HG03025 (cell line): ENCODE measurements around the gene FSD2.
A peak's percentile ranks its signal among the peaks of the same experiment; 100 is the strongest.

Experiments
- ATAC-seq: cut with Tn5 transposase; IDR thresholded peaks from one replicate; pipeline ENCODE4 v1.9.1; 2021; ENCODE audit warnings: mild to moderate bottlenecking, moderate library complexity; ENCODE audit not compliant: unreplicated experiment, low FRiP score

The FSD2 gene

DNA sequence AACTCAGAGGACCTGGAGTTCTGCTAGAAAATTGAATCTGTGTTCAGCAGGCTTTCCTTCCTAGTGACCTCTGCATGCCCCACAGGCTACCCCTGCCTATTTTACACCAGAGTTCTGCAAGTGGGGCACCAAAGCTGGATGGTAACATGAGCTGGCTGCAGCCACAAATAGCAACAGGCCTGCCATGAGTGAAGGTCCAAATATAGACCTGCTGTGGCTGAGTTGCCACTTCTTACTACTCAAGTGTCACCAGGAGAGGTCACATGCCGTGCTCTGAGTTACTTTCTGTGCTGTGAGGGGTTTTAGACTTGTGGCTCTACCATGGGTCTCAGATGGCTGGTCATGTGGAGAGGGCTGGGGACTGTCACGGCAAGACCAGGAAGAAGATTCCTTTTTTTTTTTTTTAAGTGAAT, at the start of gene FSD2:
Gene FSD2, minus strand, starts transcription at position 76 of the 413 bp plus-strand sequence. CDS start 18,679 bp downstream, outside the sequence.
- ATAC-seq: peak; percentile 31

DNA sequence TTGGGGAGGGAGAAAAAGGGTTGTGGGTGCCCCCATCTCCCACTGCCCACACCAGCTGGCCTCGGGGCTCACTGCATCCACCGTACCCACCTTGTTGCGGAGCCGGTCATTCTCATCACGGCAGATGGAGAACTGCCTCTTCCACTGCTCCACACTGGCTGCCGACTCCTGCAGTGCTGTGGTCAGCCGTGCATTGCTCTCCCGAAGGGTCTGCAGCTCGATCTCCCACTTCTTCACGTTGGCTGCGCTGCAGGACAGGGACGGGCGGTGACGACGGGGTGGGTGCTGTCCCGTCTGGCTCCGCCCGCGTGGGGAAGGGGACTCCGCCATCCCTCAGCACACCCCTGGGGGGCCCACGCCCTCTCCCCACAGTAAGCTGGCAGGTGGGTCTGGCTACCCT, 48.7 kb upstream of the FSD2 start:
- ATAC-seq: no peak

DNA sequence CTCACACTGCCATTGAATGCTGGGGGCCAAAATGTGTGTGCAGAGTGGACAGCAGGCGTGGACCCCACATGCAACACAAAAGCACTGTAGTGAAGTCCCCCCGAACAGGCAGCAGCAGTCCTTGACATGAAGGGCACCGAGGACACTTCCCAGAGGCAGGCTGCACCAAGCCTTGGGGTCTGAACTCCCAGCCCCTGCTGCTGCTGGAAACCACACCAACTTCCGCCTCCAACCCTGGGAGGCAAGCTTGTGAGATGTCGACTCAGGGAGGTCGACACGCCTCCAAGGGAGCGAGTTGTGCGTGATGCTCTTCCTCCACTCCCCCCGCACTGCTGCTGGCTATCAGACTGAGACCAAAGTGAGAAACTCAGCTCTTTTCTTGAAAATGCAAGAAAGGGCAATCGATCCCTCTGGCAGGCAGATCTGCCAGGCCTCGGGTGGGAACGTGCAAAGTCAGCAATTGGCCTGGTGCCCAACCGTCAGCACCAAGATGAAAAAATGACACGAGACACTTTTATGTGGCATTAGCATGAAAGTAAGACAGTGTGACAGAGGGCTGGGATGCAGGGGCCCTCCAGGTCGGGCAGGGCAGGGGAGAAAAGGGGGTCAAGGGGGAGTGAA, 47.2 kb upstream of the FSD2 start:
- ATAC-seq: no peak

GRCh38 chr15:82851981-82852511, 46.2 kb upstream of the FSD2 start:
- no peak for ATAC-seq

DNA sequence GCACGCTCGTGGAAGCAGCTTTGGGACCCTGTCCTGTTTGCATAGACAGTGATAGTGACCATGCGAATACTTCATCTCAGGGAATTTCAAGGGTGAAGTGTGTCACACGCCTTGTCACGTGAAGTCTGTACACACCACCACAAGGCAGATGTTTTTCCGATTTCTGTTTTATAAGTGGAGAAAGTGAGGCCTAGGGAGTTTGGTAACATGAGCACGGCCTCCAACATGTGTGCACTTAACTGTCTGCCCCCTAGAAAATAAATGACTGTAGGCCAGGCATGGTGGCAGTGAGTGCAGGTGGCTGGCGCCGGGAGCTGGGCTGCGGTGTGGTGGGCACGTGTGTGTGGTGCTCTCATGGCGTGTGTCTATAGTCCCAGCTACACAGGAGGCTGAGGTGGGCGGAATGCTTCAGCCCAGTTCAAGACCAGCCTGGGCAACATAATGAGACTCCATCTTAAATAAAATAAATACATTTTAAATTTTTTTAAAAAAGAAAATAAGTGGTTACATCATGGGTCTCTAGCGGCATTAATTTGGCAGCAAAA, 45.5 kb upstream of the FSD2 start:
- no peak for ATAC-seq

DNA sequence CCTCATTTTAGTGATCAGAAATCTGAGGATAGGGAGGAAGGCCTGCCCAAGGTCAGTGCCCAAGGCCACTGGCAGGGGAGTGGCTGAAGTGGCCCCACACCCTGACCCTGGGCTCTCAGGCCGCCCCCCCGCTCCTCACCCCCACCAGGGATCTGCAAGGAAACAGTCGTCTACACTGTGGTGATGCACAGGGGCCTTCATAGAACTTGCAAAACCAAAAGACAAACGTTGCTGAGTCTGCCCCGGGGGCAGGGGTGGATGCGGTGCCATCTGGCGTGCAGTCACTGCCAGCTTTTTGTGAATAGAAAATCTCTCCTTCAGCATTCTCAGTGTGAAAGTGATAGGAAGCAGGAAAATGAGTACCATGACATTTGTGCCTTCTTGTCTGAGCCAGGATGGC, 44.9 kb upstream of the FSD2 start:
- no peak for ATAC-seq

DNA sequence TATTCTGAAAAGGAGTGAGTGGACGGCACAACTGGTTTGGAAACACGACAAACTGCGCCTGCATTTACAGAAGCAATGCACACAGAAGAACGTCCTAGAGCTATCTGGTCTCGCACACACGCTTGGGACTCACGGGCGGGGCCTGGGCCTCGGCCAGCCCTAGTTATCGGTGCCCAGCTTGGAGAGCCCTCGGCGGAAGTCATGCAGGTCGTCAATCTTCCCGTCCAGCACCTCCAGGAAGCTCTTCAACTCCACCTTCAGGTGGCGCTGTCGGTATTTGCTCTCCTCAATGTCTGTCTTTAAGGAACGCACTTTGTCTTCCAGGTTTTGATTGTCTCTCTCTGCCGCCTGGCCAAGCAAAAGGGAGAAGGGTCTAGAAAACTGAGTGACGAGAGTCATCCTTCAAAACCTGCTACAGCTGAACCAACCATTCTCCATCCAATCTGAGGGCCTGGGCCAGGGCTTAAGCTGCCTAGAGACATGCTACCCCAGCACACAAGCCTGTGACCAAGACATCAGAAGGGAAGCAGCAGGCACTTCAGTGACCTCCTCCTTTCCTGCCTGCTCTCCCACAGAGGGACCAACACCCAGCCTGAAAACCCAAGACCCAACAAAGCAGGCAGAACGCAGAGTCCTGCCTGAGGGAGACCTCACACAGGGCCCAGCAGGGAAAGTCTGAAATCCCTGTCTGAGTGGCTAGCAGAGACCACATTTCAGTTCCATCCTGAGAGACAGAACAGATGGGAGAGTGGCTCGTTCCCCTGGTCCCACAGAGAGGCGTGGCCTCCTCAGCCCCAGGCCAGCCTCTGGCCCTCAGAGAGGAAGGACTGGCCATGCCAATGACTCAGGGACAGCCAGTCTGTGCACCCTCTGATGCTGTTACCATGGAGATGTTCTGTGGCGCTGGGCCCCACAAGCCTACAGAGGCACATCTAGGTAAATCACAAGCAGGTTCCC, 44.0 kb upstream of the FSD2 start:
- ATAC-seq: no peak

- no peak for ATAC-seq
Measured at GRCh38 chr15:82848241-82848993, 42.5 kb upstream of the FSD2 start.

GRCh38 chr15:82847703-82848102, 41.8 kb upstream of the FSD2 start:
- no peak for ATAC-seq

GRCh38 chr15:82846621-82847020, 40.8 kb upstream of the FSD2 start:
- no peak for ATAC-seq

DNA sequence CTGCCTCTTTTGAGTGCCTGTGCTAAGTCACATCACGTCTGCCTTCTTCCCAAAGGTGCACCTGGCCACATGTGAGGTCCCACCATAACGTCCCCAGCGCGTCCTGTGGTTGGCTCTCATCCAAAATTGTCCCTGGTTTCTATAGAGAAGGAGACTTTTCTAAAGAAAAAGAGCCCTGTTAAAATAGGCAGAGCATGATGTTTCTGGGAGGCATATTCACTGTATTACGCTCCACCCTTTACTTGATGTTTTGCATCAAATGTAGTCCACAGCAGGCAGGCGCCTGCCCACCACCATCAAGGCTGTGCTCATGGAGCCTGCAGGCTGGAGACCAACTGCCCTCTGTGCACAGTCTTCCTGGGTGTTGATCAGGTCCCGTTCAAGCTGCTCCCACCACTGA, 39.8 kb upstream of the FSD2 start:
- no peak for ATAC-seq

- no peak for ATAC-seq
Measured at GRCh38 chr15:82843566-82843965, 37.7 kb upstream of the FSD2 start.

DNA sequence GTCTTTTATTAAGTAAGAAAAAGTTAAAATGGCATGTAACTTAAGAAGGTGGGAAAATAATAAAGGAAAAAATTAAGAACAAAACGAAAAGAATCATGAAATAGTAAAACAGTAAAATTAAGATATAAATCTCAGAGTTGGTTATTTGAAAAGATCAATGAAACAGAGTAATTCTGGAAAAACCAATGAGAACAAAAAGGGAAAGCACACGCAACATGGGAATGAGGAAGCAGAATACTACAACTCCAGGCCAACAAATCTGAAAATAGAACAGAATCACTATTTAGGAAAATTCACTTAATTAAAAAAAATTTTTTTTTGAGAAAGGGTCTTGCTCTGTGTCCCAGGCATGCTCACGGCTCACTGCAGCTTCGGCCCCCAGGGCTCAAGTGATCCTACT, 34.3 kb upstream of the FSD2 start:
- ATAC-seq: no peak

DNA sequence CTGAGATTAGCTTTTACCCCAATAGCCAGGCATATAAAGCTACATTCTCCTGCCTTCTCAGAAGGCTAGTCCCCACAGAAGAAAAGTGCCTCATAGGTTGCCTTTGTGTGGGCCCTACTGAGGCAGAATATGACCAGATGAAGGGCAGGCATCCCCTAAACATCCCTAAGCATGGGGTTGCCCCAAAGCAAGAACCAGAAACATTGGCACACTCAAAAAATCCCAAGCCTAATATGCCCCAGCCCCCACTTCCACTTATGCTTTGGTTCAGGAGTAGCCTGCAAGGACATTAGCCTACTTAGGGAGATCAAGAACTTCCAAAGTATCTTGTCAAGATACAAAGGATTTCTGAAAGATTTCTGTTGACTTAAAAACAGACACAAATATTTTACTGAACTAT, 33.3 kb upstream of the FSD2 start:
- ATAC-seq: no peak

- no peak for ATAC-seq
Measured at GRCh38 chr15:82838096-82838735, 32.3 kb upstream of the FSD2 start.

GRCh38 chr15:82835391-82835917, 29.6 kb upstream of the FSD2 start:
- ATAC-seq: no peak

DNA sequence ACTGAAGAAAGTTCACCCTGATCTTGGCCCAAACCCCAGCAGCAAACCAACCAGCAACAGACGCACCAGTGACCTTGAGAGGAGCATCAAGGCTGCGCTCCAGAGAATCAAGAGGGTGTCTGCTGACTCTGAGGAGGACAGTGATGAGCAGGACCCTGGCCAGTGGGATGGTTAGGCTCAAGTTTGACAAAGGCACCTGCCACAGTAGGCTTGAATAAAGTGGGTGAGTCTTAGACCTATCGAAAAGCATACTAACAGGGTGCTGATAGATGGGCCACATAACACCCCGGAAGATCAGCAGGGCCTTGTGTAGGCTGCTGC, 27.5 kb upstream of the FSD2 start:
- no peak for ATAC-seq

GRCh38 chr15:82832601-82833361, 26.9 kb upstream of the FSD2 start:
- peak; percentile 55 for ATAC-seq

DNA sequence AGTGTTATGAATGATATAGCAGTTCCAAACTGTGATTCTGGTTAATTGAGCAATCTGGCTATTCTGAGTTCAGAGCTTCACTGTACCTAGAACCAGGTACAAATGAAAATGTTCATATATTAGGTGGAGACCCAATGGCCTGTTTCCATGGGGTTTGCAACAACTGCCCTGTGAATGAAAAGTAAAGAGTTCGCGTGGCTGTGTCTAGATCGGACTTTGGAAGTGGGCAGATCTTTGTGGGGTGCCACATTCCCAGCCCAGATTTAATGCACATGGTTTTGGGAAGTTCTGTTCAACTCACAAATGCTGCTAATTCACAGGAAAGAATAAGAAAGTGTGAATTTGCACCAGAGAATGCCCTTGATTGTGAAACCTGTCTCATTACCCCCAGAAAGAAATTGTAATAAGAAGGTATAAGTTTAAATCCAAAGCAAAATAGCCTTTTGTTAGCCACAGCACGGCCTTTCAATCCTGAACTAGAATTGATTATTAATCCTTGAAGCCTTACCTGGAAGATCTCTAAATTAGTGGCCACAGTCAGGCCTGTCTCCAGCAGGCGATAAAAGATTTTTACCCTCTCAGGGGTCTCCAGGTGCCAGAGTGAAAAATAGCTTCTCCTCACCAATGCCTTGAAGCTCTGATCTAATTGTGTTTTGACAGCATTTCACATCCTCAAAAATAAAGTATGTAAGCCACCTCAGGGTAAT, 26.2 kb upstream of the FSD2 start:
- no peak for ATAC-seq
